Neutrophil (primary cell): ENCODE data around the gene PITX1.

Source experiments
- H3K27ac ChIP-seq: fragments of 200-600 bp; sonication (generic); 2 replicates; pipeline ENCODE4 v1.5.1; 2016; ENCODE audit warnings: mild to moderate bottlenecking, moderate library complexity
- H3K27me3 ChIP-seq: fragments of 200-600 bp; sonication (generic); 2 replicates; pipeline ENCODE4 v1.6.0; 2016; ENCODE audit warnings: mild to moderate bottlenecking
- H3K36me3 ChIP-seq: fragments of 200-600 bp; sonication (generic); 2 replicates; pipeline ENCODE4 v1.5.1; 2017
- H3K4me1 ChIP-seq, 2 experiments: fragments of 200-600 bp in 1 of 2; sonication (generic) in 1 of 2; 1 replicate in 1 of 2; 2 replicates in 1 of 2; pipeline versions ENCODE4 v1.5.1 to v1.6.1; 2013 to 2016; ENCODE audit warnings: low read depth in 1 of 2, low read length in 1 of 2, mild to moderate bottlenecking in 1 of 2, moderate library complexity in 1 of 2; ENCODE audit not compliant: control insufficient read depth in 1 of 2, insufficient read depth in 1 of 2
- H3K4me3 ChIP-seq, 2 experiments: fragments of 200-600 bp in 1 of 2; sonication (generic) in 1 of 2; 1 replicate in 1 of 2; 2 replicates in 1 of 2; pipeline ENCODE4 v1.5.1; 2013 to 2016; ENCODE audit warnings: low read depth in 1 of 2, low read length in 1 of 2, mild to moderate bottlenecking in 1 of 2, moderate library complexity in 1 of 2
- H3K9me3 ChIP-seq: fragments of 200-600 bp; sonication (generic); 2 replicates; pipeline ENCODE4 v1.5.1; 2016
- CTCF ChIP-seq: fragments of 200-600 bp; sonication (generic); IDR thresholded peaks from 2 replicates; pipeline ENCODE4 v1.5.1; 2016; ENCODE audit warnings: antibody characterized with exemption

The PITX1 gene

GRCh38 chr5:135030123-135030955 is 3.7 kb downstream of the PITX1 start:
- no peak overlapping the region for H3K4me3 ChIP-seq
- no peak overlapping the region for H3K27ac ChIP-seq
- H3K9me3 ChIP-seq = no peaks in the 10 kb centered on the region
- no peak for TF ChIP-seq CTCF
- H3K27me3 ChIP-seq = peaks cover 100% of the 10 kb centered on the region
- no peaks in the 10 kb centered on the region for H3K36me3 ChIP-seq
- peaks cover 20 to 30% of the 10 kb centered on the region in 2 experiments for H3K4me1 ChIP-seq

DNA sequence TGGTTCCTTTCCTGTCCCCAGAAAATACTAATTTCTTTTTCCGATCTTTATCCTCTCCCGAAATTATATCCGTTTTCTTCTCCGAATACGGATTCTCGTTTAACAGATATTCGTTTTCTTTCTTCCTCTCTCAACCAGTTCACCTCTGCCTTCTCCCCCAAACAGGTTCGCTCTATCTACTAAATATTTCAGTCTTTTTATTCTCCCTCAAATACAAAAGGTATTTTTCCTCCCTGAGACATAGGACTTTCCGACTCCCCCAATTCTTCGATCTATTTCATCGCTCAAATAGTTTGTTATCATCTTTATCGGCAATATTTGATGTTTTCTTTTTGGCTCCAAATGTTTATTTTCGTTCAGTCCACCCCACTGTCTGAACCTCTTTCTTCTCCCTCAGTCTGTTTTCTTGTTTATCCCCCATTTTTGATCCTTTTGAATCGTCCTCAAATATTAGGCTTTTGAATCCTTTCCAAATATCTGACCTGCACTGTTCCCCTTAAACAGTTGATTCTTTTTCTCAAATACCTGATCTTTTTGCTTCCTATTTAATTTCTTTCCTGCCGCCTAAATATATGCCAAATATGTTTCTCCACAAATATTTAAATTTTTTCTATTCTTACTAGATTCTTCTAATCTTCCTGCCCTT is 4.4 kb downstream of the PITX1 start:
- Histone ChIP-seq H3K36me3 (no peaks in the 10 kb centered on the region), H3K27ac (no peak overlapping the region), H3K4me3 (no peak overlapping the region), H3K4me1 (peaks cover 20 to 30% of the 10 kb centered on the region in 2 experiments), H3K9me3 (no peaks in the 10 kb centered on the region), H3K27me3 (peaks cover 100% of the 10 kb centered on the region)
- TF ChIP-seq CTCF = no peak

DNA sequence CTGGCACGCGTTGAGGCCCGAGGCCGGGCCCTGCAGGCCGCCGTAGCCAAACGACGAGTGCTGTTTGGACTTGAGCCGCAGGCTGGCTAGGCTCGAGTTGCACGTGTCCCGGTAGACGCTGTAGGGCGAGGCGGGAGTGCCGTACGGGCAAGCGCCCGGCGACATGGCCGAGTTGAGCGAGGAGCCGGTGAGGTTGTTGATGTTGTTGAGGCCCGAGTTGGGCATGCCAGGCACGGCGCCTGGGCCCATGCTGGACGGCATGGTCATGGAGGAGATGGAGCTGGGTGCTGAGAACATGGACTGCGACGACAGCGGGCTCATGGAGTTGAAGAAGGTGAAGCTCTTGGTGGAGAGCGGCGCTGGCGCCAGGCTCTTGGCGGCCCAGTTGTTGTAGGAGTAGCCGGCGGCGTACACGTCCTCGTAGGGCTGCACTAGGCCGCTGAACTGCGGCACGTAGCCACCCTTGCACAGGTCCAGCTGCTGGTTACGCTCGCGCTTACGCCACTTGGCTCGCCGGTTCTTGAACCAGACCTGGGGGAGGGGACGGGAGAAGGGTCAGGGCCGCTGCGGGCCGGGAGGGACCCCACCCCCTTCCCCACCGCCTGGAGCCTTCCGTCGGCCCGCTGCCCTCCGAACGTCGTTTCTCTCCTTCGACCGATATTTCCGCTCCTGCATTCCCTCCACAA is 5.1 kb downstream of the PITX1 start:
- Histone ChIP-seq H3K4me3 (no peak overlapping the region), H3K27ac (no peak overlapping the region), H3K27me3 (peaks cover 100% of the 10 kb centered on the region), H3K4me1 (peaks cover 20 to 25% of the 10 kb centered on the region in 2 experiments), H3K36me3 (no peaks in the 10 kb centered on the region), H3K9me3 (no peaks in the 10 kb centered on the region)
- no peak for TF ChIP-seq CTCF

DNA sequence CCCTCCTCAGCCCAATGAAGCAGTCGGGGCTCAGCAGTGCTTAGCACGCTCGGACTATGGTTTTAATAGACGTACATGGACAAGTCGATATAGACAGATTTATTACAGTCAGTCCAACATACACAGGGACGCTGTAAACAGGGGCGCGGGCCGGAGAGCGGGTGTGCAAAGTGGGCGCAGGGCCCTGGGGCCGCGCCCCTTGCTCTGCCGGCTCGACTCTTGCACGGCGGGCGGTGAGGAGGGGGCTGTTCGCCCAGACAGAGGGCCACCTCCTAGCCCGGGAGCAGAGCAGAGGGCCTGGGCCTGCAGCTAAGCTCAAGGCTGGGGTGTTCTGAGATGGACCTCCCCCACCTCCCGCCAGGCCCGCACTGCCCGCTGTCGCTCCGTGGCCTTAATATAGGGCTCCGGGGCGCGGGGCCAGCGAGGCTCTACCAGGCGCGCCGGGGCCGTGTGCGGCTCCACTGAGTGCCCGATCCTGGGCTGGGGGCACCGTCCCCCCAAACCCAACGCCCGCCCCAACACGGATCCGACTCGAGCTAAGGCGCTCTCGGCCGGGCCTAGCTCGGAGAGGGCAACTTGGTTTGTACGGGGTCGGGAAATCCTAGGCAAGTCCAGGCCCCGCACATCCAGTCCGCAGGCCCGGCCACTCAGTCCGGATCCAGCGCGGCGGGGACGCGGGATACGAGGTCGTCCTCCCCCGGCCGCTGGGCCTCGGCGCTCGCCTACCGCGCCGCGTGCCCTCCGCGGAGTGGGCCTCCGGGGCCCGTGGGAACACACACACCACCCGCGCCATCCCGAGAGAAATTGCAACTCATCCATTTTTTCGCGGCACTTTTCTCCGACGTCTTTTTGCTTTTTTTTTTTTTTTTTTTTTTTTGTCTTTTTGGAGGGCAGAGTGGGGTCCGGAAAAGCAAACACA is 6.1 kb downstream of the PITX1 start:
- H3K27me3 ChIP-seq = peaks cover 100% of the 10 kb centered on the region
- H3K36me3 ChIP-seq = no peaks in the 10 kb centered on the region

More for the DNA sequence above, 6.1 kb downstream of the PITX1 start:
- Histone ChIP-seq H3K4me1 (peaks cover 16 to 18% of the 10 kb centered on the region in 2 experiments), H3K9me3 (no peaks in the 10 kb centered on the region), H3K4me3 (no peak overlapping the region), H3K27ac (no peak overlapping the region)
- TF ChIP-seq CTCF = no peak
